ENCODE results near the gene SP4.
"Not testable (repeated sequence)": the region's sequence is repeated elsewhere in the genome, so short reads cannot be mapped to it uniquely, and the experiment has no call there.

The SP4 gene

GRCh38 chr7:21526007-21526406 lies 98.1 kb downstream of the SP4 start:
- DNase-seq = no peak

- no peak for DNase-seq
These were observed 98.6 kb downstream of the SP4 start for GRCh38 chr7:21526448-21526847.

GRCh38 chr7:21532485-21532884 lies 104.6 kb downstream of the SP4 start:
- DNase-seq = not testable (repeated sequence)

- DNase-seq = not testable (repeated sequence)
These were observed 105.8 kb downstream of the SP4 start for GRCh38 chr7:21533646-21534045.

GRCh38 chr7:21536445-21537118 lies 108.7 kb downstream of the SP4 start:
- not testable (repeated sequence) for DNase-seq

- no peak for DNase-seq
These were observed 111.1 kb downstream of the SP4 start for GRCh38 chr7:21538936-21539495.

- DNase-seq = peak; percentile 72
These were observed 115.1 kb downstream of the SP4 start, which contains the start of gene DNAH11 for GRCh38 chr7:21542891-21543527. Gene DNAH11 (plus strand): TSS chr7:21543039. CDS start chr7:21543246, 207 bp downstream.

- DNase-seq = peak; percentile 66
These were observed 115.8 kb downstream of the SP4 start for GRCh38 chr7:21543528-21544302.

GRCh38 chr7:21544303-21544656 lies 116.4 kb downstream of the SP4 start:
- DNase-seq = no peak

GRCh38 chr7:21544715-21545114 lies 116.8 kb downstream of the SP4 start:
- DNase-seq = no peak

GRCh38 chr7:21547501-21547900 lies 119.6 kb downstream of the SP4 start:
- no peak for DNase-seq

- DNase-seq = no peak
These were observed 120.6 kb downstream of the SP4 start for GRCh38 chr7:21548491-21548890.

GRCh38 chr7:21550076-21550475 lies 122.2 kb downstream of the SP4 start:
- no peak for DNase-seq

- DNase-seq = no peak
These were observed 123.1 kb downstream of the SP4 start for GRCh38 chr7:21550821-21551531.

- DNase-seq = no peak
These were observed 134.5 kb downstream of the SP4 start for GRCh38 chr7:21562385-21562784.
